Measurements from ENCODE around the gene PXMP4. TPM values are rescaled to one million over a fixed set of nuclear protein-coding genes. Genes with fewer than 3 reads are reported as not detected.

PXMP4 gene
- total and polyA plus RNA-seq, 5 donors: 4.2 to 12.9 (median 10.2) TPM

DNA sequence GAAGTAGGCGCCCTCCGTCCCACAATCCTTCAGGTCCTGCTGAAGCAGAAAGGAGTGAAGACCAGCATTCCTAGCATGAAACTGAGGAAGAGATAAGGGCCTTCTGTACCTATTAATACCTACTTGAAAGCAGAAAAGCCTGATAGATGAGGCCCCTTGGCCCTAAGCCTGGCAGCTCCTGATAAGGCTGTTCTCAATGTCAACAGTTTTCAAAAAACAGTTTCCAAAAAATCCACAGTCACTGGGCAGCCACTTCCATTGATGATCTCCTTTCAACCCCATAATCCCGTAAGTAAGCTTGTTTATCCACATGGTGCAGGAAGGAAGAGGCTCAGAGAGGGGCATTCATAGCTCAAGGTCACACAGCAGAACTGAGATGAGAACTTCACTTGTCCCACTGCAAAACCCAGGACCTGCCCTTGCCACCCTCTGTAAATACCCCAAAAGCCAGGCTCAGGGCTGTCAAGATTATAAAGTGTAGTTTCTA lies 31.1 kb downstream of the PXMP4 start:
- Histone ChIP-seq H3K4me3 (ENCODE audit: low read length) (no peak overlapping the region), H3K27me3 (ENCODE audit: control insufficient read depth, insufficient read depth) (no peaks in the 10 kb centered on the region), H3K27ac (ENCODE audit: low read length) (no peak overlapping the region), H3K9me3 (ENCODE audit: control insufficient read depth, low read length) (no peaks in the 10 kb centered on the region), H3K4me1 (ENCODE audit: control insufficient read depth, insufficient read depth, low read length) (no peaks in the 10 kb centered on the region)
- ATAC-seq: peak in 1 of 2 donors; percentile 5
- DNase-seq: peak in 1 of 3 donors; percentile 55
- intact Hi-C loops (cut with DNase I): no loop called here
- 62% methylated on average over 3 of the region's 3 CpGs for WGBS

DNA sequence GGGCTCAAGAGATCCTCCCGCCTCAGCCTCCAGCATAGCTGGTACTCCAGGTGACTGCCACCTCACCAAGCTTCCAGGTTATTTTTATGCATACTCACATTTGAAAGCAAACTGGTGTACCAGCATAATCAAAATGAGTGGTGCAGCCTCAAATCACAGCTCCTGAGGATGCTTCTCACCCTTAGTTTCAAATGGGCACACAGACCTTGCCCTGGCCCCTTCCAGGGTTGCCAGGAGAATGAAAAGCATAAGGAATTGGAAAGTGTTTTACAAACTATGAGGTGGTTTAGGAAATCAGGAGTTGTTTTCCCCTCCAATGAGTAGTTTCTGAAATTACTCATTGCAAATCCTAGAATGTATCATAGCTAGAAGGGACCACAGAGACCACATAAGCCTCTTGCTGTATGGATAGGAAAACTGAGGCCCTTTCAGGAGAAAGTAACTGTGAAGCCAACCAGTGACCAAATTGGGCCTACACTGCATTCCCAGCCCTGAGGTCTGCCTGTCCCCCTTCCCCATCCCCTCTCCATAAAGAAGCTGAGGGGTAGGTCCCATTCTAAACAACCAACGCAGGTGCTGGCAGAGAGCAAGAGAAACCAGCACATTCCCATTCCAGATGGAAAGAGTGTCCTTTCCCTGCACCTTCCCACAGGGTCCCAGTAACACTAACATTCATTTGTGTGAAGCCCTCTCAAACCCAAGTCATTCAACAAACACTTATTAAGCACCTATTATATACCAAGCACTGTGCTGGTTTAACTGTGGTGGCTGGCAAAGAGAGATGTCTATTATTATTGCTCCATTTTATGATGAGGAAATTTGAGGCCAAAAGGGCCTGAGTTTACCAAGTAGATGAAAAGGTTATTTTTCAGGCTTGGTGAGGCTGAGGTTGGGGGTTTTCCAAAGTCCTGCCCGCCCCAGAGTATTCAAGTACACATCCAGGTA lies 31.8 kb downstream of the PXMP4 start:
- ATAC-seq (no peak), DNase-seq (no peak)
- Histone ChIP-seq H3K9me3 (ENCODE audit: control insufficient read depth, low read length) (no peaks in the 10 kb centered on the region), H3K27me3 (ENCODE audit: control insufficient read depth, insufficient read depth) (no peaks in the 10 kb centered on the region), H3K27ac (ENCODE audit: low read length) (no peak overlapping the region), H3K4me3 (ENCODE audit: low read length) (no peak overlapping the region), H3K4me1 (ENCODE audit: control insufficient read depth, insufficient read depth, low read length) (no peaks in the 10 kb centered on the region)
- 83% methylated on average over 3 of the region's 3 CpGs for WGBS
- intact Hi-C loops (cut with DNase I): no loop called here

DNA sequence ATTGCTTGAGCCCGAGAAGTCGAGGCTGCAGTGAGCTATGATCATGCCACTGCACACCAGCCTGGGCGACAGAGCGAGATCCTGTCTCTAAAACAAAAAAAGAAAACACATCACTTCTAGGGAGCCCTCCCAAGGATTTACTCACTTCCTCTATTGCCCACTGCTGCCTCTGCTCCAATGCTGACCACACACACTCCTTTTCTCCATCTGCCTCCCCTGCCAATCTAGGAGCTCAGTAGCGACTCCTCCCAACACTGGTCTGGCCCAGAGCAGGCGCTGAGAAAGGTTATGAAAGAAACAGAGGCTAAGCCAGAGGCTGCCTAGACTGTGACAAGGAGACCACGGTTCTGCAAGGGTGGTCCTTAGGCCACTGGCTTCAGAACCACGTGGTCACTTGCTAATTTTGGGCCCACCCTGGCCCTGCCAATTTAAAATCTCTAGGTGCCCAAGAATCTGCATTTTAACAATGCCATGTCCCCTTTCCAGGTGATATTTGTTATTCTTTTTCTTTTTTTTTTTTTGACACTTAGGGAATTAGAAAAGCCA lies 32.7 kb downstream of the PXMP4 start:
- intact Hi-C loops (cut with DNase I): no loop called here
- ATAC-seq (peak in 1 of 2 donors; percentile 4), DNase-seq (peak in 1 of 3 donors; percentile 39)
- no peaks in the 10 kb centered on the region for H3K9me3 ChIP-seq (ENCODE audit: control insufficient read depth, low read length)
- H3K27me3 ChIP-seq (ENCODE audit: control insufficient read depth, insufficient read depth): no peaks in the 10 kb centered on the region
- no peak overlapping the region for H3K4me3 ChIP-seq (ENCODE audit: low read length)
- H3K27ac ChIP-seq (ENCODE audit: low read length): no peak overlapping the region
- H3K4me1 ChIP-seq (ENCODE audit: control insufficient read depth, insufficient read depth, low read length): no peaks in the 10 kb centered on the region
- 73% methylated on average over 8 of the region's 8 CpGs for WGBS

DNA sequence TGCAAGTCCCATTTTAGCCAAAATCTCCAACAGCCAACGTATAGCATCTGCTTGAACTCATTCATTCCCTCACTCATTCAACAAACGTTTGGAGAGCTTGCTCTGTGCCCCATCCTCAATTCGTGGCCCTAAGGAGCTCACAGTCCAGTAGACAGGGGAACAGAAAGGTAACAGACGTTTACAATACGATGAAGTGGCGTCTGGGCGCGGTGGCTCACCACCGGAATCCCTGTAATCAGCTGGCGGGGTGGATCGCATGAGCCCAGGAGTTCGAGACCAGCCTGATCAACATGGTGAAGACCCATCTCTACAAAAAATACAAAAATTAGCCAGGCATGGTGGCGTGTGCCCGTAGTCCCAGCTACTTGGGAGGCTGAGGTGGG lies 33.1 kb downstream of the PXMP4 start:
- intact Hi-C loops (cut with DNase I): no loop called here
- H3K4me3 ChIP-seq (ENCODE audit: low read length): no peak overlapping the region
- ATAC-seq: no peak
- peak overlapping the region; percentile 3 for H3K27ac ChIP-seq (ENCODE audit: low read length)
- no peaks in the 10 kb centered on the region for H3K4me1 ChIP-seq (ENCODE audit: control insufficient read depth, insufficient read depth, low read length)
- WGBS: 80% methylated on average over 14 of the region's 14 CpGs
- H3K9me3 ChIP-seq (ENCODE audit: control insufficient read depth, low read length): no peaks in the 10 kb centered on the region
- DNase-seq: peak in 1 of 3 donors; percentile 50
- no peaks in the 10 kb centered on the region for H3K27me3 ChIP-seq (ENCODE audit: control insufficient read depth, insufficient read depth)

DNA sequence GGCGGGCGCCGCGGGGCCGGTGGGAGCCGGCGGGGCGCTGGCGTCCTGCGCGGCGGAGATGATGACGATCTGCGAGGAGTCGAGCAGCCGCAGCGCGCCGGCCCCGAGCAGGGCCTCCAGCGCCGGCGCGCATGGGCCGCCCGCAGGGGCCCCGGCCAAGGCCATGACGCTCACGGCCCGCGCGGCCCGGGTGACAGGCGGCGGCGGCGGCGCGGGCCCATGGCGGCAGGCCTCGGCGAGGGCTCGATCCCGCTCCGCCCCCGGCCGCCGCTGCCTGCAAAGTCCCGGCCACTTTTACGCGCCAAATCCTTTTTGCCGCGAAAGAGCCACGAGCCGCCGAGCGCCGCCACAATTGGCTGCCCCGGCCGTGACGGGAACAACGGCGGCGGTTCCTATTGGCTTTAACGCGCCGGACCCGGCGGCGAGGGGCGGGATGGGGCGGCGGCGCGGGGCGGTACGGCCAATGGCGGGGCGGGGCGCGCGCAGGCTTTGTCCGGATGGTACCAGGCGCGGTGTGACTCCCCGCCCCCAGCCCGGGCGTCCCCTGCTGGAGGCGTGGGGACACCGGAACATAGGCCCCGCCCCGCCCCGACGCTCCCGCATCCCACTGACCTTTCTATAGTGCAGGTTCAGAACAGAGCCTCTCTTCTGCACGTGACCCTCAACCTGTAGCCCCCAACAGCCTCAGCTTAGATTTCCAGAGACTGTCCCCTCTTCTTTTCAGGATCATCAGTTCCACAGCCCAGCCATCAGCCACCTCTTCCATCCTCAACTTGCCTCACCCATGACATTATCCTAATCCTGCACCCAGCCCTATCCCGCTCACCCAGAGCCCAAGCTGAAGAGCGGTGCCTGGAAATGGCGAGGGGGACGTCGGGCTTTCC lies 33.8 kb downstream of the PXMP4 start, which contains the start of gene E2F1:
E2F1 (minus strand) TSS at position 286 of the 884 bp plus-strand sequence; CDS start at position 165, 121 bp downstream.
- Histone ChIP-seq H3K4me3 (ENCODE audit: low read length) (peak within 1 kb of the TSS; percentile 79), H3K27me3 (ENCODE audit: control insufficient read depth, insufficient read depth) (no peaks in the 10 kb centered on the region), H3K27ac (ENCODE audit: low read length) (peak within 1 kb of the TSS; percentile 3), H3K4me1 (ENCODE audit: control insufficient read depth, insufficient read depth, low read length) (no peaks in the 10 kb centered on the region), H3K9me3 (ENCODE audit: control insufficient read depth, low read length) (no peaks in the 10 kb centered on the region)
- DNase-seq: peak; percentile 97 to 99 (median 98)
- ATAC-seq: peak; percentile 98 to 99
- 2% methylated on average over 101 of the region's 101 CpGs for WGBS
- intact Hi-C loops (cut with DNase I): no loop called here

DNA sequence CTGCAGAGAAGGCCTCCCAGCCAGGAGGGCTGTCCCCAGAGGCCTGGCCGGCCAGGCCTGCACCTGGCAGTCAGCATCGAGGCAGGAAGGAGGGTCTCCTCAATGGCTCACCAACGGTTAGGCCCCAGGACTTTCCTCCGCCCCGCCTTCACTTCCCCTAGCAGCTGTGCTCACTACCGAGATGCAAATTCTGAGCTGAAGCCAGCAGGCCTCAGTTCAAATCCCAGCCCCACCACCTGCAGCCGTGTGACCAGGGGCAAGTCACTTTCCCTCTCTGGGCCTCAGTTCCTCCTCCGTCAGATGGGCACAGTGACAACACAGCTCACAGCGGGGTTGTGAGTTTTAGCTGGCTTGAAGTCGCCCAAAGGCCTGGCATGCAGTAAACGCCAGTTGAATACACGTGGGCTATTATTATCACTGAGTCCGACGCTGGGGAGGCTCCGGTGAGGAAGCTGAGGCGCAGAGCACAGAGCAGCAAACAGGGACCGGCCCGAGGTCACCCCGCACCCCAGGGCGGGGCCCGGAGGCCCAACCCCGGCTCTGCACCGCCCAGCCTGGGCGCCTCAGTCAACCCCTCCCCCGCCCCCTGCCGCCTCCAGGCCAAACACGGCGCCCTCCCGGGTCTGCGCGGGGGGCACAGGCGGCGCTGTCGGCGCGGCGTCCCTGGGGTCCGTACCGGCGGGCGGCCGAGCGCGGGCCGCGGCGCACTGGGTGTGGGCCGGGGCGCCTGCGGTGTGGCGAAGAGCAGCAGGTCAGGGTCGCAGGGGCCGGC lies 34.6 kb downstream of the PXMP4 start:
- ATAC-seq (no peak), DNase-seq (peak in 2 of 3 donors; percentile 68 to 70)
- Histone ChIP-seq H3K27me3 (ENCODE audit: control insufficient read depth, insufficient read depth) (no peaks in the 10 kb centered on the region), H3K9me3 (ENCODE audit: control insufficient read depth, low read length) (no peaks in the 10 kb centered on the region), H3K4me3 (ENCODE audit: low read length) (peak overlapping the region; percentile 79), H3K4me1 (ENCODE audit: control insufficient read depth, insufficient read depth, low read length) (no peaks in the 10 kb centered on the region), H3K27ac (ENCODE audit: low read length) (no peak overlapping the region)
- intact Hi-C loops (cut with DNase I): no loop called here
- 2% methylated on average over 53 of the region's 53 CpGs for WGBS

DNA sequence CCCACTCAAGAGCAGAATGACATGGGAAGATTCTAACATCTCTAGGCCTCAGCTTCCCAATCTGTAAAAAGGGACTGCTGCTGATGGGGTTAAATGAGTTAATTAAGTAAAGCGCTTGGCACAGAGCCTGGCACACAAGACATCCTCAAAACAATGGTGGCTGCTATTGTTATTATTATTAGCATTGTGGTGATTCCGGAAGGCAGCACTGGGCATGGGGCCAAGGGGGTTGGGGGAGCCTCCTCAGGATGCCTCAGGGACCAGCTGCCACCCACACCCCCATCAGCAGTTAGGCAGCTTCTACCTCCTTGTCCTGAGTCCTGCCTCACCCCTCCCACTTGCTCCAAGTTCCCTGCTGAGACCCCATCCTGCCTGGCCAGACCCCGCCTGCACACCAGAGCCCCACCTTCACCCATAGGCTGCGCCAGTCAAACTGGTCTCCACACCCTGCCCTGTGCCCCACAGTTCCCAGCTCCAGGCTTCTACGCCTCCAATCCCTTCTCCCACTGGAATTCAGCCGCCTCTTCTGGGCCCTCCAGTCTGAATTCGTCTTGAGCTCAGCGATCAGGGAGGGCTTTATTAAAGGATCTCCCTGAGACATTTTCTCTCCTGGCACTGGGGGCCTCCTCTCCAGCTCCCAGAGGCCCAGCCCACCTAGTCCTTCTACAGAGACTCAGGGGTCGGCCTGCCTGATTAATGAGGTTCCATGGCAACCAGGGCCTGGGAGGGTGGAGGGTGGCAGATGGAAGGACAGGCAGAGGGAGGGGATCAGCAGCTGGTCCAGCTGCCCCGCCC lies 35.4 kb downstream of the PXMP4 start:
- Histone ChIP-seq H3K27ac (ENCODE audit: low read length) (no peak overlapping the region), H3K4me1 (ENCODE audit: control insufficient read depth, insufficient read depth, low read length) (no peaks in the 10 kb centered on the region), H3K9me3 (ENCODE audit: control insufficient read depth, low read length) (no peaks in the 10 kb centered on the region), H3K27me3 (ENCODE audit: control insufficient read depth, insufficient read depth) (no peaks in the 10 kb centered on the region), H3K4me3 (ENCODE audit: low read length) (no peak overlapping the region)
- ATAC-seq (no peak), DNase-seq (peak in 2 of 3 donors; percentile 58 to 69)
- 39% methylated on average over 10 of the region's 10 CpGs for WGBS
- intact Hi-C loops (cut with DNase I): no loop called here

DNA sequence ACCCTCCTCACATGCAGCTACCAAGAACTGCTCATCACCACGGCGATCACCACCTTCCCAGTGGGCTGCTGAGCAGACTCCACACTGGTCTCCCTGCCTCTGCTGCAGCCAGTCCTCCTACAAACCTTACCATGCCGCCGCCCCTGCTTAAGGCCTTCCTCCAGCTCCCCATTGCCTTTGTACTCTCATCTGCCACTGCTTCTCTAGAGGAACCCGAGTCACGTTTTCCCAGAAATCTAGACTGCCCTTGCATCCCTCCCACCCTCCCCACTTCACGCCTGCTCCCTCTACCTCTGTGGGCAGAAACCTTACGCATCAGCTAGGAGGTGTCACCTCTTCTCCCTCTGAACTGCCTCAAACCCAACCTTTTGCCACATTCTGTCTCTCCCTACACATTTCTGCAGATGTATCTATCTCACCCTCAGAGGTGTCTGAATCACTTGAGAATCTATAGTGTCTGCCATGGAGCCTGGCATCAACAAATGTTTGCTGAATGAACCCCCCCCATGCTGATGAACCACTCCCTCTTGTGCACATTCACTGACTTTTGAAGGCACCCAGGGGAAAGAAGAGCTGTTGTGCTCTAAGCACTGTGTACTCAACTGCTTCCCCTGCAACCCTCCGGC lies 38.3 kb downstream of the PXMP4 start:
- WGBS: 85% methylated on average over 9 of the region's 9 CpGs

DNA sequence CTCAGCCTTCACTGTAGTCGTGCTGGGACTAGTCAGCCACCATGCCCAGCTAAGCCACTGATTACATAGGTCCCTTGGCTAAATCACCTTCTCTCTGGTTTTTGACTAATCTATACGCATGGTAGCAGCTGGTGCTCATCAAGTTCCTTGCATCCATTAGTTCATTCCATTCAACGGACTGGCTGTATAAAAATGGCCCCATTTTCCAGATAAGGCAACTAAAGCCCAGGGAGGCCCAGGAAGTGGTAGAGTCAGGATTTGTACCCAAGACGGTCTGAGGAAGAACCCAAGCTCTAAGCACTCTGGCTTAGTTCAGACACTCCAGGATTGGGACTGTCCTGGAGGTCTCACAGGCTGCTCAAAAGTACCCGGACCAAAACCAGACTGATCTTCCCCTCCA lies 38.8 kb downstream of the PXMP4 start:
- H3K4me3 ChIP-seq (ENCODE audit: low read length): no peak overlapping the region
- no peak overlapping the region for H3K27ac ChIP-seq (ENCODE audit: low read length)
- H3K4me1 ChIP-seq (ENCODE audit: control insufficient read depth, insufficient read depth, low read length): no peaks in the 10 kb centered on the region
- no peaks in the 10 kb centered on the region for H3K27me3 ChIP-seq (ENCODE audit: control insufficient read depth, insufficient read depth)
- no peaks in the 10 kb centered on the region for H3K9me3 ChIP-seq (ENCODE audit: control insufficient read depth, low read length)
- ATAC-seq (no peak), DNase-seq (no peak)
- intact Hi-C loops (cut with DNase I): no loop called here
- 81% methylated on average over 5 of the region's 5 CpGs for WGBS

More for the DNA sequence above, 38.3 kb downstream of the PXMP4 start:
- Histone ChIP-seq H3K9me3 (ENCODE audit: control insufficient read depth, low read length) (no peaks in the 10 kb centered on the region), H3K4me3 (ENCODE audit: low read length) (no peak overlapping the region), H3K27me3 (ENCODE audit: control insufficient read depth, insufficient read depth) (no peaks in the 10 kb centered on the region), H3K4me1 (ENCODE audit: control insufficient read depth, insufficient read depth, low read length) (no peaks in the 10 kb centered on the region), H3K27ac (ENCODE audit: low read length) (no peak overlapping the region)
- peak in 1 of 3 donors; percentile 24 for DNase-seq
- intact Hi-C loops (cut with DNase I): no loop called here
- ATAC-seq: no peak

Data from right cardiac atrium (tissue), 5 donors.